Astrocyte (in vitro differentiated cells and primary cell): ENCODE results near the gene ATP5PB.

Source experiments
- CTCF ChIP-seq: IDR thresholded peaks from 2 replicates; pipeline ENCODE4 v1.5.1; 2011; ENCODE audit warnings: low read depth, mild to moderate bottlenecking, inconsistent platforms, low read length, moderate library complexity; ENCODE audit not compliant: insufficient read depth
- EZH2 ChIP-seq: IDR thresholded peaks from 2 replicates; pipeline ENCODE4 v1.6.1; 2012; ENCODE audit warnings: mild to moderate bottlenecking, low read length, inconsistent platforms; ENCODE audit not compliant: insufficient read depth

GRCh38 chr1:111480674-111481073, 31.4 kb downstream of the ATP5PB start:
- TF ChIP-seq CTCF: no peak
- no peak for TF ChIP-seq EZH2
